Suprapubic skin (tissue), 2 donors: Measurements from ENCODE around the gene ANKRD13B.

Experiments used
- EP300 ChIP-seq: sonication (generic); formaldehyde crosslinking; IDR thresholded peaks from one replicate; pipeline ENCODE4 v1.6.1; 2017; ENCODE audit warnings: antibody characterized with exemption
- POLR2A ChIP-seq, 2 donors: fragments of 450-650 bp; IDR thresholded peaks; one replicate each; pipeline ENCODE4 v1.6.1; 2017; ENCODE audit warnings: antibody characterized with exemption in 2 of 2, mild to moderate bottlenecking in 2 of 2, moderate library complexity in 2 of 2

- TF ChIP-seq POLR2A (IDR thresholded peaks at IDR 0.05) (no peak), EP300 (no peak)
These were observed 4.6 kb downstream of the ANKRD13B start for GRCh38 chr17:29597361-29598172.
